Activated CD4-positive, alpha-beta T cell treated with anti-CD3 and anti-CD28 coated beads, Interleukin-2, amount 10 ng/mL, durations not matched to agents 7 days and 5 days (primary cell): ENCODE measurements around the gene SCRG1. TPM values are rescaled to one million over a fixed set of nuclear protein-coding genes. Genes with fewer than 3 reads are reported as not detected.

Experiments used
- CTCF ChIA-PET: fragments of 350-600 bp; sonication (Branson Sonifier 250); formaldehyde crosslinking; loops from one replicate; lab custom pipeline; 2021; ENCODE audit warnings: antibody characterized with exemption; lab: Charles Lee
- POLR2A ChIA-PET: fragments of 350-600 bp; sonication (Branson Sonifier 250); formaldehyde crosslinking; loops from one replicate; lab custom pipeline; 2021; ENCODE audit warnings: antibody characterized with exemption; lab: Charles Lee
- DNase-seq: peaks from one replicate; pipeline ENCODE4 v3.0.0-alpha.2; 2020
- H3K27ac Mint-ChIP-seq: one replicate; pipeline ENCODE4 v1.8.0; 2021; ENCODE audit warnings: mild to moderate bottlenecking, moderate library complexity, mixed read lengths
- H3K27me3 Mint-ChIP-seq: one replicate; pipeline ENCODE4 v1.8.0; 2021; ENCODE audit warnings: mixed read lengths
- H3K36me3 Mint-ChIP-seq: one replicate; pipeline ENCODE4 v1.8.0; 2021; ENCODE audit warnings: low read depth, mixed read lengths
- H3K4me1 Mint-ChIP-seq: one replicate; pipeline ENCODE4 v1.8.0; 2021; ENCODE audit warnings: mixed read lengths
- H3K4me3 Mint-ChIP-seq: one replicate; pipeline ENCODE4 v1.8.0; 2021; ENCODE audit warnings: mild to moderate bottlenecking, moderate library complexity, mixed read lengths
- H3K9me3 Mint-ChIP-seq: one replicate; pipeline ENCODE4 v1.8.0; 2021; ENCODE audit warnings: mixed read lengths
- total RNA-seq, 2 experiments: library from RNA; stranded (reverse); gene quantifications; one replicate each; pipeline ENCODE4 v1.2.3, GENCODE V29; 2021

SCRG1 gene
- total RNA-seq, 2 experiments from 2014 or later: not detected

DNA sequence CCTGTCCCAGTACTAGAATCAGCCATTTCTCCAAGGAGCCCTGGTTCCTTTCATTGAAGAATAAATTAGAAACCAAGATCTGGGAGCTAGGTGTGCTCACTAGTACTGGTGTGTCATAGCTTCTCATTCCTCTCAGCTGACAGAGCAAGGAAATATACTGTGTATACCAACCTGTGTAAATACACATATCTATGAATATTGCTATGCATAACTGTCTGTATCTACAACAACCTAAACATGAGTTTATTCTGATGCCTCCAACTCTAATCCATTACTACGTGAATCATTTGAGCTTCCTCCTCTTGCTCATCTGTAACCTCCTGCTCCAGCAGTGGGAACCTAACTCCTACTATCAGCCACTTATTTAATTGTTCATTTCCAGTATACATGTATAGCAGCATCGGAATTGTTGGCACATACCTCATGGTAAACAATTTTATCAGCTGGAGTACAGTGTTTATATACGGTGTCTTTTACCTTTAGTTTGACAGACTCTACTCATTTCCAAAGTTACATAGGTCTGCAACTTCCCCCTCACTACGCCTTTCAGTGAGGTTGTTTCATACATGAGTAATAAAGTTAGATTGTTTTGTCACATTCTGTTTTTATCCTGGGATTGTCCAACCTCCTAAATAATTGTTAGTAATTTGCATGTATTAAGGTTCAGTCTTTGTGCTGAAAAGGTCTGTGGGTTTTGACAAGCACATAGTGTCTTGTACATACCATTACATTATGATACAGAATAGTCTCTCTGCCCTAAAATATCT lies 7.1 kb upstream of the SCRG1 start:
- CTCF ChIA-PET: interaction anchor here (0.7 to 1.1 kb wide), 2 partner anchors 16 to 34 kb away, joined by 3 to 5 read pairs; no protein-coding TSS in a partner anchor
- Mint-ChIP-seq H3K4me3 (no peak overlapping the region), H3K27me3 (no peaks in the 10 kb centered on the region), H3K36me3 (no peaks in the 10 kb centered on the region), H3K27ac (no peak overlapping the region), H3K4me1 (peaks cover 11% of the 10 kb centered on the region), H3K9me3 (no peaks in the 10 kb centered on the region)
- DNase-seq: no peak
- POLR2A ChIA-PET: no interaction called here

DNA sequence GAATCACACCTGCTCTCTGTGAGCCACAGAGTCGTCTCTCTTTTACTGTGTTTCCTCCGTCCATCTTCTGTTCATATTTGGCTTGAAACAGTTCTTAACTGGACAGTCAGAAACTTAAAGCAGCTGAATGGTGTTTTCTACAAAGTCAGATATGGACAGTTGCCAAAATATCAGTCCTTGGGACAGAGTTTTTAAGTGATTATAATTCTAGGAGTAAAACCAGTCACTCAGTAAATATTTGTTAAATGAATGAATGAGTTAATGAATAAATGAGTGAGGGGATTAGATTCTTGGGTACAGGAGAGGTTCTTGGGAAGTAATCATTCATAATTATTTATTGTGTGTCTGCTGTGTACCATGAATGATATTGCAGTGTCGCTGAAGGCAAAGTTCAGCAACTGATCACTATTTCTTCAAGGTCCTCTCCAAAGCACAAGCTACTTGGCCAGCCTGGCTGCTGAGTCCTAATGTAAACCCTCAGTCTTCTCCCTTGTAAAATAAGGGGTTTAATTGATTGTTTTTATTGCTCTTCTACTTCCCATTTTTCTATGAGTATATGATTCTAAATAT lies 5.5 kb upstream of the SCRG1 start:
- no peaks in the 10 kb centered on the region for H3K9me3 Mint-ChIP-seq
- CTCF ChIA-PET: no interaction called here
- no peak overlapping the region for H3K4me3 Mint-ChIP-seq
- no peaks in the 10 kb centered on the region for H3K27me3 Mint-ChIP-seq
- no peak overlapping the region for H3K27ac Mint-ChIP-seq
- no peak for DNase-seq
- POLR2A ChIA-PET: no interaction called here
- no peaks in the 10 kb centered on the region for H3K36me3 Mint-ChIP-seq
- peaks cover 11% of the 10 kb centered on the region for H3K4me1 Mint-ChIP-seq

DNA sequence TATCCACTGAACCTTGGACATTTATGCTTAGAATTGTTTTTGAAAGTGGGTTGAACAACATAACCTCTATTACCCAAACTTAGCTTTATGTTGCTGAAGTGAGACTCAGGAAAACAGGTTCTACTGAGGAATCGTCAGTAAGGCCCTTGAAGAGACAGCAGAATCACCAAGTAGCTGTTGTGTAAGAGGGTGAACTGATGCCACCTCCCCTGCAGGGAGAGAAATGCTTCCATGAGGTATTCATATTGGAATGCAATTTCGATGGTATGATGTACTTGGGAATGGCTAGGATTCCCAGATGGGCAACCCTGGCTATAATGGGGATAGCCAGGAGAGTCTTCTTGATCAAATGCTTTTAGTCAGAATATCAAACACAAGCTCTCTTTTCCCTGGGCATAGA lies 4.1 kb upstream of the SCRG1 start:
- Mint-ChIP-seq H3K27ac (no peak overlapping the region), H3K36me3 (no peaks in the 10 kb centered on the region), H3K9me3 (no peaks in the 10 kb centered on the region), H3K4me3 (no peak overlapping the region), H3K4me1 (peaks cover 11% of the 10 kb centered on the region), H3K27me3 (no peaks in the 10 kb centered on the region)
- no peak for DNase-seq
- CTCF ChIA-PET: interaction anchor here (0.9 kb wide), 1 partner anchor 71 kb away, joined by 3 read pairs; no protein-coding TSS in a partner anchor
- POLR2A ChIA-PET: no interaction called here

DNA sequence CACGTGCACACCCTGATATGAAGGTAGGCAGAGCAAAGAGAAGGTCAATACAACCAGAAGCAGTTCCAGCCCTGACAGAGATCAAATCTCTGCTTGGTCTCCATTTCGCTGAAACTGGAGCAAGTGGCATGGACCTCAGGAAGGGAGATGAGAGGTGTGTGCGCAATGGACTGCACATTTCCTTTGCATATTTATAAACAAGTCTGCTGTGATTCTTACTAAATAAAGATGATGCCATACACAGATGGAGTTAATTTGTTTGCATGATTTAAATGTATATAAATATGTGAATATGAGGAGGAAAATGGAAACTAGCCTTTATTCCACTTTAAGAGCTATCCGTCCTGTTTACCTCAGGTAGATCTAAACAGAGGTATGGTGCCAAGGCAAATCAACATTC lies 2.1 kb upstream of the SCRG1 start:
- Mint-ChIP-seq H3K27me3 (peaks cover 2% of the 10 kb centered on the region), H3K4me1 (peaks cover 8% of the 10 kb centered on the region), H3K27ac (no peak overlapping the region), H3K9me3 (no peaks in the 10 kb centered on the region), H3K36me3 (peaks cover 2% of the 10 kb centered on the region), H3K4me3 (no peak overlapping the region)
- no peak for DNase-seq
- CTCF ChIA-PET: no interaction called here
- POLR2A ChIA-PET: no interaction called here

DNA sequence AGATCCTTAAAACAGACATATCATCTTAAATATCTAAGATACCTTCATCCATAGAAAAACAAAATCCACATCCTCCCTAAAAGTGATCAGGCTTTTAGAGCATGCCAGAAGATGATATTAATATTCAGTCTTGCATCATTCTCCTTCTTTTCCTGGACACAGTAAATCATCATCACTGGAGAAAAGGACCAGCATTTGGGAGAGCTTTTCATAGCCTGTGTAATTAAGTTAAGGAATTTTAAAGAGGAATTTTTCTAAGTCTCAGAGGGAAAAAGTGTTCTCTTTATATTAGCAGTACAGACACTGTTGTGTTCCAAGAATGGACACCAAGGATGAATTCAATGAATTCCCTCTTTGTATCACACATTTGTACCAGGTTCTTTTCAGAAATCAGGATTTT lies 696 bp downstream of the SCRG1 start:
- Mint-ChIP-seq H3K4me1 (peaks cover 3% of the 10 kb centered on the region), H3K4me3 (no peak overlapping the region), H3K9me3 (no peaks in the 10 kb centered on the region), H3K27me3 (peaks cover 2% of the 10 kb centered on the region), H3K27ac (no peak overlapping the region), H3K36me3 (peaks cover 8% of the 10 kb centered on the region)
- no peak for DNase-seq
- ChIA-PET POLR2A (no interaction called here), CTCF (interaction anchor here (0.6 to 1.2 kb wide), 2 partner anchors 13 kb away, joined by 3 read pairs; no protein-coding TSS in a partner anchor)

DNA sequence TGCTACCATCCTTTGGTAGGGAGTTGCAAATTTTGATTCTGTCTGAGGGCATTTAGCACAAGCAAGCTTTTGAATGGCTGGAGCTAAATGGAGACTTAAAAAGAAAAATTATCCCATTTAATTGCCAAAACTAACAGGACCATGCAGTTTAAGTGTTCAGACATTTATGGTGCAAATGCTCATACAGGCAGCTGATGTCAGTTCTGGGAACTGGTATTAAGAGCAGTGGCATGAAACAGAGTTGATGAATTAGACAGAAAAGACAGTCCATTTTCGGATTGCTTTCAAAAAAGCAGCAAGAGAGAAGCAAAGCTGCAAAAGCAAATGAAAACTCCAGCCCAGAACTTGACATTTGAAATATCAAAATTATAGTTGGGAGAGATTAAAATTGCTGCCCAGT lies 1.3 kb downstream of the SCRG1 start:
- Mint-ChIP-seq H3K9me3 (no peaks in the 10 kb centered on the region), H3K36me3 (peaks cover 8% of the 10 kb centered on the region), H3K4me1 (peaks cover 3% of the 10 kb centered on the region), H3K27ac (no peak overlapping the region), H3K27me3 (peaks cover 2% of the 10 kb centered on the region), H3K4me3 (no peak overlapping the region)
- CTCF ChIA-PET: interaction anchor here (0.6 kb wide), 1 partner anchor 79 kb away, joined by 3 read pairs; no protein-coding TSS in a partner anchor
- POLR2A ChIA-PET: no interaction called here
- no peak for DNase-seq

DNA sequence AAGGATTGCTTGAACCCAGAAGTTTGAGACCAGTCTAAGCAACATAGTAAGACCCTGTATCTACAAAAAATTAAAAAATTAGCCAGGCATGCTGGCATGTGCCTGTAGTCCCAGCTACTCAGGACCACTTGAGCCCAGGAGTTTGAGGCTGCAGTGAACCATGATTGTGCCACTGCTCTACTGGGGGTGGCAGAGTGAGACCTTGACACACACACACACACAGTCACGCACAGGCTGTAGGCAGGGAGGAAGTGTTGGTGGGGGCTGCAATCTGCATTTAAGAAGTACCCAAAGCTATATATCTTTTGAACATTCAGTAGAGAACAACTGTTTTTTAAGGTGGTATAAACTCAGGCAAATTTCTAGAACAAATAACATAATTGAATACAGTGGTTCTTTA lies 7.2 kb downstream of the SCRG1 start:
- H3K4me3 Mint-ChIP-seq: no peak overlapping the region
- CTCF ChIA-PET: no interaction called here
- POLR2A ChIA-PET: no interaction called here
- no peak overlapping the region for H3K27ac Mint-ChIP-seq
- DNase-seq: no peak
- no peaks in the 10 kb centered on the region for H3K4me1 Mint-ChIP-seq
- H3K36me3 Mint-ChIP-seq: peaks cover 8% of the 10 kb centered on the region
- no peaks in the 10 kb centered on the region for H3K9me3 Mint-ChIP-seq
- no peaks in the 10 kb centered on the region for H3K27me3 Mint-ChIP-seq

DNA sequence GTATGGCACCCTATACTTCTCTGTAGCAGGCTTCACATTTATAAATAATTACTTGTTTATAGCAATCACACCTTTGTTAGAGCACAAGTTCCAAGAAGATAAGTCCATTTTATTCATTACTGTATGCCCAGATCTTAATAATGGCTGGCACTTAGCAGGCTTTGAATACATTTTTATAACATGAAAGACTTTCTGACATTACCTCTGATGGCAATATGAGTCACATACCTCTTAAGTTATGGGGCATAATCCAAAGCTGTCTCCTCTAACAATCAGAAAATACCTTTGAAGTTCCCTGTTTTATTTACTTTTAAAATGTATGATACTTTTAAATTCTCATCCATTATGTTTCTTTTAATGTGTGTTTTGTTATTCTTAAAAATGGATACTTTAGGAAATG lies 12.2 kb downstream of the SCRG1 start:
- CTCF ChIA-PET: no interaction called here
- POLR2A ChIA-PET: no interaction called here

DNA sequence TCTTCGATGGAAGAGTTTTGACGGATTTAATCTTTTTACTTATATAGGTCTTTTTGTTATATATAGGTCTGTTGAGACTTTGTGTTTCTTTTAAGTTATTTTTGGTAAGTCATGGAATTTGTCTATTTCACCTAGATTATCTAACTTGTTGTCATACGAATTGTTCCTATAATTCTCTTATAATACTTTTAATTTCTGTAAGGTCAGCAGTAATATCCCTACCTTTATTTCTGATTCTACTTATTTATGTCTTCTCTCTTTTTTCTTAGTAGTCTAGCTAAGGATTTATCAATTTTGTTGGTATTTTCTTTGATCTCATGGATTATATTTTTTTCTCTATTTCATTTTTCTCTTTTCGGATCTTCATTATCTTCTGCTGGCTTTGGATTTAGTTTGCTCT lies 16.6 kb downstream of the SCRG1 start:
- DNase-seq: no peak
- no peak overlapping the region for H3K27ac Mint-ChIP-seq
- ChIA-PET POLR2A (no interaction called here), CTCF (interaction anchor here (1.0 kb wide), 1 partner anchor 10 kb away, joined by 5 read pairs; no protein-coding TSS in a partner anchor)
- H3K36me3 Mint-ChIP-seq: peaks cover 3% of the 10 kb centered on the region
- H3K4me1 Mint-ChIP-seq: no peaks in the 10 kb centered on the region
- no peak overlapping the region for H3K4me3 Mint-ChIP-seq
- H3K9me3 Mint-ChIP-seq: no peaks in the 10 kb centered on the region
- peaks cover 11% of the 10 kb centered on the region for H3K27me3 Mint-ChIP-seq

More for the DNA sequence above, 12.2 kb downstream of the SCRG1 start:
- Mint-ChIP-seq H3K9me3 (no peaks in the 10 kb centered on the region), H3K27ac (no peak overlapping the region), H3K27me3 (peaks cover 6% of the 10 kb centered on the region), H3K4me1 (no peaks in the 10 kb centered on the region), H3K36me3 (no peaks in the 10 kb centered on the region), H3K4me3 (no peak overlapping the region)
- DNase-seq: no peak

DNA sequence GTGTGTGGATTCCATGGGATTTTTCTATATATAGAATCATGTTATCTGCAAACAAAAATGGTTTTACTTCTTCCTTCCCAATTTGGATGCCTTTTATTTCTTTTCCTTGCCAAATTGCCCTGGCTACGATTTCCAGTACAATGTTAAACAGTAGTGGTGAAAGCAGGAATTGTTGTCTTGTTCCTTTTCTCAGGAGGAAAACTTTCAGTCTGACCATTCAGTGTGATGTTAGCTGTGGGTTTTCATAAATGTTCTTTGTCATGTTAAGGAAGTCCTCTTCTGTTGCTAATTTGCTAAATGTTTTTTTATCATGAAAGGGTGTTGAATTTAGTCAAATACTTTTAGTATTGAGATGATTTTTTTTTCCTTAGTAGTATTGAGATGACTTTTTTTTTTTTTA lies 17.3 kb downstream of the SCRG1 start:
- CTCF ChIA-PET: interaction anchor here (0.5 to 1.1 kb wide), 2 partner anchors 10 to 15 kb away, joined by 3 to 4 read pairs; no protein-coding TSS in a partner anchor
- Mint-ChIP-seq H3K4me3 (no peak overlapping the region), H3K36me3 (peaks cover 3% of the 10 kb centered on the region), H3K27me3 (peaks cover 11% of the 10 kb centered on the region), H3K4me1 (no peaks in the 10 kb centered on the region), H3K9me3 (no peaks in the 10 kb centered on the region), H3K27ac (no peak overlapping the region)
- no peak for DNase-seq
- POLR2A ChIA-PET: interaction anchor here (0.7 kb wide), 1 partner anchor 11 kb away, joined by 5 read pairs; the partner anchor contains the start of gene SAP30

DNA sequence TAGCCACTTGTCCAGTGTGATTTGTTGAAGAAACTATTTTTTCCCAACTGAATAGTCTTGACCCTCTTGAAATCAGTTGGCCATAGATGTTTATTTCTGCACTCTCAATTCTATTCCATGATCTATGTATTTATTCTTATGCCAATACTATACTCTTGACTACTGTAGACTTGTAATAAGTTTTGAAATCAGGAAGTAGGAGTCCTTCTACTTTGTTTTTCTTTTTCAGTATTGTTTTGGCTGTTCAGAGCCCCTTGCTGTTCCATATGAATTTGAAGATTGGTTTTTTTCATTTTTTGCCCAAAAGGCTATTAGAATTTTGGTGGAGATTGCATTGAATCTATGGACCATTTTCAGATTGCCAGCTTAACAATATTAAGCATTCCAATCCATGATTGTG lies 17.9 kb downstream of the SCRG1 start:
- Mint-ChIP-seq H3K36me3 (peaks cover 3% of the 10 kb centered on the region), H3K27me3 (peaks cover 11% of the 10 kb centered on the region), H3K4me3 (no peak overlapping the region), H3K27ac (no peak overlapping the region), H3K4me1 (no peaks in the 10 kb centered on the region), H3K9me3 (no peaks in the 10 kb centered on the region)
- CTCF ChIA-PET: interaction anchor here (1.1 kb wide), 1 partner anchor 9 kb away, joined by 4 read pairs; no protein-coding TSS in a partner anchor
- no peak for DNase-seq
- POLR2A ChIA-PET: interaction anchor here (0.7 kb wide), 1 partner anchor 10 kb away, joined by 5 read pairs; the partner anchor contains the start of gene SAP30

DNA sequence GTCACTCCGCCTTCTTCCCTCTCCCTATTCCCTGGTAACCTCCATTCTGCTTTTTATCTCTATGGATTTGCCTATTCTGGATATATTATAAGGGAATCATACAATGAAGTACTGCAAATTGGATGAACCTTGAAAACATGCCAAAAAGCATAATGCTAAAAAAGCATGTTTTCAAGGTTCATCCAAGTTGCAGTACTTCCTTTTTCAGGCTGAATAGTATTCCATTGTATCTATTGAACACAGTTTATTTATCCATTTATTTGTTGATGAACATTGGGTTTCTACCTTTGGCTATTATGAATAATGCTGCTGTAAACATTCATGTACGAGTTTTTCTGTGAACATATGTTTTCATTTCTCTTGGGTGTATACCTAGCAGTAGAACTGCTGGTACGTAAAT lies 19.0 kb downstream of the SCRG1 start:
- CTCF ChIA-PET: no interaction called here
- POLR2A ChIA-PET: no interaction called here
- Mint-ChIP-seq H3K9me3 (no peaks in the 10 kb centered on the region), H3K4me1 (no peaks in the 10 kb centered on the region), H3K4me3 (no peak overlapping the region), H3K27ac (no peak overlapping the region), H3K36me3 (peaks cover 9% of the 10 kb centered on the region), H3K27me3 (peaks cover 11% of the 10 kb centered on the region)
- no peak for DNase-seq

DNA sequence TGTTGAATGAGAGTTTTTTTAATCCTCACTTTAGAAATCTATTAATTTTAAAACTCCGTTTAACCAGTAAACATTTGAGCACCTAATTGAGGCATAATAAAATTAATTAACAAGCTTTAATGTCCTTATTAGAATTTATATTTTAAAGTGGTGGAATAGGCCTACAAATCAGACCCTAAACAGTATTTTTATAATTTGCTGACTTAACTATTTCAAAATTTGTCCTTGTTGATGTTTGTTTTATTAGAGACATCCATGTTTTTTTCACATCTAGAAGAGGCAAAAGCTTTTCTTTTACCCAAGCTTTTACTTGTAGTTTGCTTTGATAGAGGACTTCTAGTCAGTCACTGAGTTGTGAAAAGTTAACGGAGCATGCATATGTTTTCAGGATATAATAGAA lies 24.3 kb downstream of the SCRG1 start:
- H3K9me3 Mint-ChIP-seq: no peaks in the 10 kb centered on the region
- H3K4me1 Mint-ChIP-seq: peaks cover 13% of the 10 kb centered on the region
- no peak overlapping the region for H3K4me3 Mint-ChIP-seq
- H3K27ac Mint-ChIP-seq: no peak overlapping the region
- ChIA-PET POLR2A (no interaction called here), CTCF (interaction anchor here (0.9 to 1.5 kb wide), 4 partner anchors 9 to 73 kb away, joined by 3 to 4 read pairs (median 3); no protein-coding TSS in a partner anchor)
- peaks cover 20% of the 10 kb centered on the region for H3K36me3 Mint-ChIP-seq
- no peaks in the 10 kb centered on the region for H3K27me3 Mint-ChIP-seq
- DNase-seq: no peak
